ENCODE results near the gene HDAC4.

- no peak for TF ChIP-seq SP1 (IDR thresholded peaks at IDR 0.05)
- TF ChIP-seq BHLHE40 (IDR thresholded peaks at IDR 0.05; ENCODE audit: borderline replicate concordance) = no peak
- TF ChIP-seq CTBP1 (IDR thresholded peaks at IDR 0.05; ENCODE audit: borderline replicate concordance) = no peak
- no peak for TF ChIP-seq TARDBP (IDR thresholded peaks at IDR 0.05)
- no peak for TF ChIP-seq PKNOX1 (IDR thresholded peaks at IDR 0.05)
- no peak for TF ChIP-seq ELF4 (IDR thresholded peaks at IDR 0.05)
- TF ChIP-seq L3MBTL2 (conservative IDR thresholded peaks at IDR 0.05) = no peak
- TF ChIP-seq ZNF384 (IDR thresholded peaks at IDR 0.05) = no peak
- no peak for TF ChIP-seq FOXK2 (IDR thresholded peaks at IDR 0.05)
- no peak for TF ChIP-seq SUZ12 (IDR thresholded peaks at IDR 0.05)
- no peak for TF ChIP-seq FOXA1 (IDR thresholded peaks at IDR 0.05)
- no peak for TF ChIP-seq ARNT (IDR thresholded peaks at IDR 0.05)
- no peak for TF ChIP-seq HDGF (IDR thresholded peaks at IDR 0.05; ENCODE audit: borderline replicate concordance)
- no peak for TF ChIP-seq FOXM1 (IDR thresholded peaks at IDR 0.05; ENCODE audit: borderline replicate concordance)
Measured at GRCh38 chr2:239249776-239250175, 151.0 kb downstream of the HDAC4 start.

Measured in HEK293T (cell line).